Skin epidermis (tissue), 12 donors: ENCODE data around the gene AMH.

Experiments
- H3K27ac ChIP-seq, 21 experiments: fragments of 200-600 bp; sonication (generic) in 11 of 21; one replicate each; pipeline ENCODE4 v1.5.0; 2020; ENCODE audit warnings: mild to moderate bottlenecking in 3 of 21, inconsistent platforms in 2 of 21, moderate library complexity in 2 of 21
- H3K4me3 ChIP-seq, 7 experiments: fragments of 200-600 bp; sonication (generic) in 2 of 7; one replicate each; pipeline ENCODE4 v1.5.0; 2020; ENCODE audit warnings: inconsistent platforms in 2 of 7, mild to moderate bottlenecking in 2 of 7, moderate library complexity in 1 of 7

AMH gene

GRCh38 chr19:2296141-2296540, 47.0 kb downstream of the AMH start:
- H3K27ac ChIP-seq = no peak overlapping the region
- H3K4me3 ChIP-seq = no peak overlapping the region

GRCh38 chr19:2300533-2300932, 51.4 kb downstream of the AMH start:
- H3K27ac ChIP-seq = no peak overlapping the region
- H3K4me3 ChIP-seq = no peak overlapping the region
